Natural killer cell (primary cell): ENCODE measurements around the gene BMP6. TPM values are rescaled to one million over a fixed set of nuclear protein-coding genes. Genes with fewer than 3 reads are reported as not detected.

ENCODE experiments used
- ATAC-seq, 3 donors: fragments of 150-1000 bp in 2 of 3; fragments of 200-7000 bp in 1 of 3; cut with Tn5 transposase; 1 replicate in 1 of 3; 2 replicates in 2 of 3; pipeline ENCODE4 v1.10.0; 2021; ENCODE audit warnings: mild to moderate bottlenecking in 2 of 3, moderate library complexity in 2 of 3
- DNase-seq, 2 donors: peaks; one replicate each; pipeline versions ENCODE4 v3.0.0 to v3.0.0-alpha.2; 2013 to 2021; ENCODE audit warnings: mixed read lengths in 1 of 2
- H3K27ac ChIP-seq: one replicate; pipeline ENCODE4 v1.5.1; 2013; ENCODE audit warnings: mild to moderate bottlenecking, low read length
- H3K27me3 ChIP-seq: one replicate; pipeline ENCODE4 v1.6.1; 2013; ENCODE audit warnings: low read length; ENCODE audit not compliant: control insufficient read depth, insufficient read depth
- H3K36me3 ChIP-seq: one replicate; pipeline ENCODE4 v1.6.1; 2013; ENCODE audit warnings: low read length; ENCODE audit not compliant: control insufficient read depth, insufficient read depth
- H3K4me1 ChIP-seq: one replicate; pipeline ENCODE4 v1.6.1; 2013; ENCODE audit warnings: low read length; ENCODE audit not compliant: control insufficient read depth, insufficient read depth
- H3K4me3 ChIP-seq: one replicate; pipeline ENCODE4 v1.5.1; 2013; ENCODE audit warnings: low read length
- H3K9me3 ChIP-seq: one replicate; pipeline ENCODE4 v1.6.1; 2013; ENCODE audit warnings: low read length; ENCODE audit not compliant: control insufficient read depth, insufficient read depth
- H3K27ac Mint-ChIP-seq, 2 donors: one replicate each; pipeline ENCODE4 v1.8.0; 2022; ENCODE audit warnings: mild to moderate bottlenecking in 2 of 2, mixed read lengths in 2 of 2, moderate library complexity in 1 of 2
- H3K27me3 Mint-ChIP-seq, 2 donors: one replicate each; pipeline ENCODE4 v1.8.0; 2022; ENCODE audit warnings: low read depth in 2 of 2, mixed read lengths in 2 of 2
- H3K36me3 Mint-ChIP-seq: one replicate; pipeline ENCODE4 v1.8.0; 2022; ENCODE audit warnings: mixed read lengths
- H3K4me1 Mint-ChIP-seq, 2 donors: one replicate each; pipeline ENCODE4 v1.8.0; 2022; ENCODE audit warnings: mixed read lengths in 2 of 2
- H3K4me3 Mint-ChIP-seq: one replicate; pipeline ENCODE4 v1.8.0; 2022; ENCODE audit warnings: mild to moderate bottlenecking, moderate library complexity, mixed read lengths
- H3K9me3 Mint-ChIP-seq, 2 donors: one replicate each; pipeline ENCODE4 v1.8.0; 2022; ENCODE audit warnings: mixed read lengths in 2 of 2
- WGBS: methylation state at CpG from one replicate; pipeline ENCODE4 v1.1.7; 2013; ENCODE audit warnings: missing lambda C conversion rate; ENCODE audit not compliant: insufficient coverage; 5-methylcytosine and 5-hydroxymethylcytosine counted together
- intact Hi-C: fragments of 100-400 bp; cut with micrococcal nuclease; formaldehyde crosslinking; loops from one replicate; pipeline ENCODE4 v1.14.2; 2022
- total RNA-seq, 4 donors: library from RNA; stranded (reverse); fragments of 120-200 nt in 1 of 4; gene quantifications; one replicate each; pipeline versions ENCODE4 v1.2.3 to v1.2.4, GENCODE V29; 2013 to 2022
- TF ChIP-seq, protein P1 (sequence below): fragments of 200-600 bp; IDR thresholded peaks from one replicate; pipeline ENCODE4 v1.8.0; 2022; ENCODE audit warnings: antibody characterized with exemption

BMP6 gene
- total RNA-seq, 3 donors from 2014 or later (not counting 1 experiment from before 2014, with no cell fraction given) = 0.25 to 2.6 (median 0.73) TPM

DNA sequence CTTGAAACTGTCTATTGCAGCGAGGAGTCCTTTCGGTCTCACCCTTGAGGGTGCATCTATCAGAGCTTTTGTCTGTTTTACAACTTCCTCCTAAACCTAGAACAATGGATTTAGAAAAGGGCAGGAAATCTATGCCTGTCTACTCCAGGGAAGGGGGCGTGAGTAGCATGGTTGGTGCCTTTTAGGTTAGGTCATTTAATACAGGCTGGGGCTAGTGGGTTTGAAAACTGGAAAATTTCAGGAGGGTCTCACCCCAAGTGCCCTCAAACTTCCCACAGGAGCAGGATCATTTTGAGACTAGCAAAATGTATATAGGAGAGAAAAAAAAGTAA is 33.5 kb upstream of the BMP6 start:
- H3K4me1 Mint-ChIP-seq = no peaks in the 10 kb centered on the region
- intact Hi-C loops = no loop called here
- no peak overlapping the region for H3K27ac Mint-ChIP-seq
- TF ChIP-seq, protein P1, sequence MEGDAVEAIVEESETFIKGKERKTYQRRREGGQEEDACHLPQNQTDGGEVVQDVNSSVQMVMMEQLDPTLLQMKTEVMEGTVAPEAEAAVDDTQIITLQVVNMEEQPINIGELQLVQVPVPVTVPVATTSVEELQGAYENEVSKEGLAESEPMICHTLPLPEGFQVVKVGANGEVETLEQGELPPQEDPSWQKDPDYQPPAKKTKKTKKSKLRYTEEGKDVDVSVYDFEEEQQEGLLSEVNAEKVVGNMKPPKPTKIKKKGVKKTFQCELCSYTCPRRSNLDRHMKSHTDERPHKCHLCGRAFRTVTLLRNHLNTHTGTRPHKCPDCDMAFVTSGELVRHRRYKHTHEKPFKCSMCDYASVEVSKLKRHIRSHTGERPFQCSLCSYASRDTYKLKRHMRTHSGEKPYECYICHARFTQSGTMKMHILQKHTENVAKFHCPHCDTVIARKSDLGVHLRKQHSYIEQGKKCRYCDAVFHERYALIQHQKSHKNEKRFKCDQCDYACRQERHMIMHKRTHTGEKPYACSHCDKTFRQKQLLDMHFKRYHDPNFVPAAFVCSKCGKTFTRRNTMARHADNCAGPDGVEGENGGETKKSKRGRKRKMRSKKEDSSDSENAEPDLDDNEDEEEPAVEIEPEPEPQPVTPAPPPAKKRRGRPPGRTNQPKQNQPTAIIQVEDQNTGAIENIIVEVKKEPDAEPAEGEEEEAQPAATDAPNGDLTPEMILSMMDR = no peak
- Histone ChIP-seq H3K4me1 (no peaks in the 10 kb centered on the region), H3K27ac (no peak overlapping the region), H3K27me3 (no peaks in the 10 kb centered on the region), H3K4me3 (no peak overlapping the region), H3K9me3 (no peaks in the 10 kb centered on the region), H3K36me3 (no peaks in the 10 kb centered on the region)
- DNase-seq = no peak
- H3K9me3 Mint-ChIP-seq = no peaks in the 10 kb centered on the region
- ATAC-seq = no peak
- WGBS = 54% methylated on average over 3 of the region's 3 CpGs
- H3K4me3 Mint-ChIP-seq = no peak overlapping the region
- H3K27me3 Mint-ChIP-seq = peaks cover 0 to 25% of the 10 kb centered on the region in 2 donors
- no peaks in the 10 kb centered on the region for H3K36me3 Mint-ChIP-seq

DNA sequence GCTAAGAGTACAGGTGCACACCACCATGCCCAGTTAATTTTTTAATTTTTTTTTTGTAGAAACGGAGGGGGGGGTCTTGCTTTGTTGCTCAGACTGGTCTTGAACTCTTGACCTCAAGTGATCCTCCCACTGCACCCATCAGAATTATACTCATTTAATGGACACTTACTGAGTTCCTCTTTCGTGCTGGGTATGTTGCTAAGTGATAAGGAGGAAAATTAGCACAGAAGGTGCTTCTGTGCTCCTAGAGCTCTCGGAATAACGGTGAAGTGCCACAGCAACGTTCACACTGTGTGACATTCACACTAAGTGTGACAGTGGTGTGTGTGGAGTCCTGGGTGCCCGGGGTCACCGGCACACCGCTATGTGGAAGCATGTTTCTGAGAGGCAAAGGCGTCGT is 32.1 kb upstream of the BMP6 start:
- WGBS = 69% methylated on average over 10 of the region's 10 CpGs
- intact Hi-C loops = no loop called here
- Histone ChIP-seq H3K27me3 (no peaks in the 10 kb centered on the region), H3K36me3 (no peaks in the 10 kb centered on the region), H3K9me3 (no peaks in the 10 kb centered on the region), H3K4me1 (no peaks in the 10 kb centered on the region), H3K4me3 (no peak overlapping the region), H3K27ac (no peak overlapping the region)
- Mint-ChIP-seq H3K27me3 (peaks cover 0 to 33% of the 10 kb centered on the region in 2 donors), H3K36me3 (no peaks in the 10 kb centered on the region), H3K27ac (no peak overlapping the region), H3K9me3 (no peaks in the 10 kb centered on the region), H3K4me3 (no peak overlapping the region), H3K4me1 (no peaks in the 10 kb centered on the region)
- TF ChIP-seq, protein P1 = no peak
- DNase-seq (no peak), ATAC-seq (no peak)

DNA sequence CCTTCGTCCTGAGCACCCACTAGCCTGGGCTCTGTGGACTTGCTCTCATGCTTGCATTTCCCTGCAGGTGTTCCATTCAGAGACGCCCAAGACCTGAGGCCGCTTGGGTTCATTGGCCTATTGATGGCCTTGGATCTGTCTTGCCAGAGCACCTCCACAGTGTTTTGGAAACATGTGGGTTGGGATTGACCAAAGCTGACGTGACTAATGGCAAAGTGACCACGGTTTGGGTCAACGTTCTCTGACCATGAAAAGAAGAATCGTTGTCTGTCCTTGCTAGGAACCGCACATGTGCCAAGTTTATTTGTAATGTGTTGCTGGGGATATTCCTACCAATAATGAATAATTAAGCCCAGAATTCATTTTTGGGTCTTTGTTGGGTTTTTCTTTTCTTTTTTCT is 29.8 kb upstream of the BMP6 start:
- intact Hi-C loops = no loop called here
- no peak overlapping the region for H3K27ac Mint-ChIP-seq
- H3K9me3 Mint-ChIP-seq = no peaks in the 10 kb centered on the region
- TF ChIP-seq, protein P1 = no peak
- DNase-seq (no peak), ATAC-seq (no peak)
- no peak overlapping the region for H3K4me3 Mint-ChIP-seq
- Histone ChIP-seq H3K4me1 (no peaks in the 10 kb centered on the region), H3K9me3 (no peaks in the 10 kb centered on the region), H3K4me3 (no peak overlapping the region), H3K27me3 (no peaks in the 10 kb centered on the region), H3K27ac (no peak overlapping the region), H3K36me3 (no peaks in the 10 kb centered on the region)
- WGBS = 91% methylated on average over 8 of the region's 8 CpGs
- H3K36me3 Mint-ChIP-seq = no peaks in the 10 kb centered on the region
- H3K27me3 Mint-ChIP-seq = peaks cover 0 to 28% of the 10 kb centered on the region in 2 donors
- H3K4me1 Mint-ChIP-seq = no peaks in the 10 kb centered on the region

DNA sequence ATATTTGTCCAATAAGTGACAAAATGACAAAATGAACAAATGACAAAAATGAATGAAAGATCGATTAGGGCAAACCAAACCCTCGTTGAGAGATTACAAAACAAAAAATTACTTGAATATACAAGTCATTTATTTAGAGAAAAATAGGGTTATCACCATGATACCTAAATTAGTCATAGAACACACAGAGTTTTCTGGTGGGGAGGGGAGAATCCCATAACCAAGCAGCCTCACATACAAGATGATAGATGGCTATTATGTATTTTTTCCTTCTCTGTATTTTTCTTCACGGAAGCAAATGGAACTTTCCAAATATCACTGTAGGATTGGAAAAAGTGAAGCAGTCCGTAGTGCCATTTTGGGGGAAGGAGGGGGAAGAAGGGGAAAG is 28.5 kb upstream of the BMP6 start:
- DNase-seq = no peak
- no peak overlapping the region for H3K4me3 Mint-ChIP-seq
- TF ChIP-seq, protein P1 = no peak

More for the DNA sequence above, 28.5 kb upstream of the BMP6 start:
- no peak for ATAC-seq
- Histone ChIP-seq H3K27me3 (no peaks in the 10 kb centered on the region), H3K4me3 (no peak overlapping the region), H3K4me1 (no peaks in the 10 kb centered on the region), H3K27ac (no peak overlapping the region), H3K9me3 (no peaks in the 10 kb centered on the region), H3K36me3 (no peaks in the 10 kb centered on the region)
- intact Hi-C loops = no loop called here
- Mint-ChIP-seq H3K27ac (no peak overlapping the region), H3K36me3 (no peaks in the 10 kb centered on the region), H3K4me1 (no peaks in the 10 kb centered on the region), H3K9me3 (no peaks in the 10 kb centered on the region), H3K27me3 (peaks cover 0 to 28% of the 10 kb centered on the region in 2 donors)
- WGBS = 91% methylated on average over 2 of the region's 4 CpGs
